Stimulated activated CD4-positive, alpha-beta T cell treated with anti-CD3 and anti-CD28 coated beads, Interleukin-4, amount 100 ng/mL, for 4 hours (primary cell): ENCODE measurements around the gene FAM222A.
A peak's percentile ranks its signal among the peaks of the same experiment; 100 is the strongest.

ENCODE experiments used
- DNase-seq, 2 experiments: peaks; one replicate each; pipeline ENCODE4 v3.0.0-alpha.2; 2020

Gene FAM222A

DNA sequence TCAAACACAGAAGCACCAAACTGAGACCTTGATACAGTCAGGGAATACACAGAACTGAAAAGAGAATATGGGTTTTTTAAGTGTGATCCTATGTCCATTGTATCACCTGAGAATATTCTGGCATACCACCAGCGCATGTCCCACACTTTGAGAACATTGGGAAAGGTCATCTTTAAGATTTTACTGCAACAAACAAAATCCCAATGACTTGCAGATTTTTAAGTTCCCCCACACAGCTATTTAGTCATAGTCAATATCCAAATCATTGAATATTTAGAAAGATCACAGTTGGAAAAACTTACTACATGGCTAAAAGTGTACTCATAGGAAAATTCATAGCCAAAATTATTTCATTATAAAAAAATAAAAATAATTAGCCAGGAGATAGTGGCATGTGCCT, 65.1 kb downstream of the FAM222A start:
- no peak for DNase-seq

DNA sequence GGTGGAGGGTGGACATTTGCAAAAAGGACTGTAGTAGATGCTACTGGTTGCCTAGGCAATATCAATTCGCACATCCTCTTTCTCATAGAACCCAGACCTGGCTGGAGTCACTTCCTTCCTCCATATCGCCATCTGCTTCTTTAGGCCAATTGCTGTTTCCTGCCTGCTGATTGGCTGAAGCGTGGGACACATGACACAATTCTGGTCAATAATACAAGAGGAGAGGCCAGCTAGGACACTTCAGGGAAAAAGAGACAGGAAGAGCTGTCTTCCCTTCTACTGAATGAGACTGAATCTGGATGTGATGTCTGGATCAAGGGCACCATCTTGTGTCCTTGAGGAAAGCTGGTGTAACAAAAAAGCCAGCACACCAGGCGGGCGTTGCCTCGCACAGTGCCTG, 65.8 kb downstream of the FAM222A start:
- DNase-seq: no peak

DNA sequence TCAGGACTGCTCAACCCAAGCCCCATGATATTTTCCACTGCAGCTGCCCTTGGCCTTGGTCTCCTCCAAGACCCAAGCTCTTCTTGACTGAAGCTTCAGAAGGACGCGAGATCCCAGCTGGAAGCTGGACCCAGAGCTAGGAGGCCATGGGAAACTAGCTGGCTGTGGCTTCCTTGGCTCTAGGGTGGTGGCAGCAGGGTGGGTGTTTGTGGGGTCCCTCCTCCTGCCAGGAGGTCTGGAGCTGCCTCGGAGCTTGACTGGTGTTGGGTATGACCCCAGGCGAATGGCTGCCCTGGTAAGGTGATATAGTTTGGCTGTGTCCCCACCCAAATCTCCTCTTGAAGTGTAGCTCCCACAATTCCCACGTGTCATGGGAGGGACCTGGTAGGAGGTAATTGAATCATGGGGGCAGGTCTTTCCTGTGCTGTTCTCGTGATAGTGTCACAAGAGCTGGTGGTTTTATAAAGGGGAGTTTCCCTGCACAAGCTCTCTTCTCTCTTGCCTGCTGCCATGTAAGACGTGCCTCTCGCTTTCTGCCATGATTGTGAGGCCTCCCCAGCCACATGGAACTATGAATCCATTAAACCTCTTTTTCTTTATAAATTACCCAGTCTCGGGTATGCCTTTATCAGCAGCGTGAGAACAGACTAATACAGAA, 68.2 kb downstream of the FAM222A start:
- DNase-seq: no peak

DNA sequence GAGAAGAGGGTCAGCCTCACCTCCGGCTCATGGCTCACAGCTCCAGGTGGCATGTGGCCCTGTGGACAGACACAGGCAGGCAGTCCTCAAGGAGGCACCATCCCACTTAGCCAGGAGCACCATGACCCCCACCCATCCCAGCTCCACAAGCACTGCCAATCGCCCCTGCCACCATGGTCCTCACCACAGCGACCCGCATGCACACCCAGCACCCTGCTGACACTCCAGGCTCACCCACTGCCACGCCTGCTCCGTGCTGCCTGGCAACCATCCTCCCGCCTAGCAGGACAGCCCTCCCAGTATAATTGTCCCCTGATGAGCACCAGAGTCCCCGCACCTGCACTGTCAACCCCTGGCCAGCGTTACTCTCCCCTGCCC, 68.7 kb downstream of the FAM222A start:
- no peak for DNase-seq

DNA sequence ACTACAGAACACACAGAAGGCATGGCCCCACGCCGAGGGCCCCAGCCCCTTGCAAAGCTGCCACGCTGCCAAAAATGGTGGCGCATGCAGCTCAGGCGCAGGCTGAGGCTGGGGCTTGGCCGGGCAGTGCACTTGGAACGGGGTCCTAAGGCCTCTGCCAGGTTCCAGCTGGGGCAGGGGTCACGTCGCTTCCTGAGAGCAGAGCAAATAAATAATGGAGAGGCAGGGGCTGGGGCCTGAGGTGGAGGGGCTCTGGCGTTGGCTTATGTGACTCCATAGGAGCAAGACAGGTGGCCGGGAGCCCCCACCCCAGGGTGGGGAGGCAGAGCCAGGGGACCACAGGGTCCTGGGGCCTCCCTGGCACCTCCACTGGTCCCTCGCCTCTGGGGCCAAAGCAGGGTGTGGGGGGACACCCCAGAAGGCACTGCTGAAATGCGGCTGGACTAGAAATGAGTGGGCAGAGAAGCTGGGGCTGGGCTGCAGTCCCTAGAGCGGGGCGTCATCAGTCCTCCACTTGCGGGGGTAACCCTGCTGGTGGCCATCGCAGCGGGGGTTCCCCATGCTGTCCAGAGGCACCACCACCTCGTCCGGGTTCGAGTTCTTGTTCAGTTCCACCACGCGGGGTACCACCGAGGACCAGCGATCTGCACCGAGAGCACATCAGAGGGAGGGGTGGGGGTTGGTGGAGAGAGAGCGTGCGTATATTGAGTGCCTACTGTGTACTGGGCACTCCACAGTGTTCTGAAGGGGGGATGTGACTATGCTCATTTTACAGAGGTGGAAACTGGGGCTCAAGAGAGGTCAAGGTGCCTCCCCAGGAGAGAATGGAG, 69.7 kb downstream of the FAM222A start:
- no peak for DNase-seq

DNA sequence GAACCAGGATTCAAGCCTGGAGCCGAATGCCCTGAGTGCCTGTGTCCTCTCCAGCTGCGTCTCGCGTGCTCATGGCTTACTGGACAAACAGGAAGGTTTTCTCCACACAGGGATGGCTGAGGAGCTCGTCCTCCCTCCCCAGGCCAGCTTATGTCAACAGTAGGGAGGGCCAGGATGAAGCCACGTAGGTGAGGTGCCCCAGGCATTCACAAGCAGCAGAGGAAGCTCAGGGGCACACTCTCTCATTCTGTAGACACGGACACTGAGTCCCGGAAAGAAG, 70.3 kb downstream of the FAM222A start:
- DNase-seq: no peak

DNA sequence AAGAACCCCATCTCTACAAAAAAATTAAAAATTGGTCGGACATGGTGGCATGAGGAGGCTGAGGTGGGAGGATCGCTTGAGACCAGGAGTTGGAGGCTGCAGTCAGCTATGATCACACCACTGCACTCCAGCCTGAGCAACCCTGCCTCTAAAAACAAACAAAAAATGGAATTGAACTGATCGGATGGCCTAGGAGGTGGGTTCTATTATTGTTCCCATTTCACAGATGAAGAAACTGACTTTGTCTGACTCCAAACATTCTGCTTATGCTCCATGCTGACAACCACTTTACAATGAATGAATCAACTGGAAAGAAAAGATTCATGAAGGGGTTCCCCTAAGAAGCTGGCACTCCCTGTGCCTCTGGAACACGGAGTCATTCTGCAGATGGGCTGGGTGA, 72.2 kb downstream of the FAM222A start:
- DNase-seq: no peak

DNA sequence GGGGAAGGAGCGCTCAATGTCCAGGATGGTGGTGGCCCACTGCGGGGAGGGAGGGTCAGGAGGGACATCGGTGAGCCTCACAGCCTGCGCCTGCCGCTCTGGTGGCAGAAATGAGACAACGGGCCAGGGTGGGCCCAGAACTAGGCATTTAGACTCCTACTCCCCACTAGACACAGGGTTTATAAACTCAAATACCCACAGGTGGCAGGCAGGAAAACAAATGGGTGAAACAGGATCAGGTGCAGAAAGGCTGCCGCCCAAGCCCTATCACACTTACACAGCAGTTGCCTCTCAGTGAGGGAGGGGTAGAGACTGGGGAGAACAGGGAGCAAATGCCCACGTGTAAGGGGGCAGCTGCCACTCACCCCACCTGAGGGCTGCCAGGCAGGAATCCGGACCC, 73.2 kb downstream of the FAM222A start:
- no peak for DNase-seq

DNA sequence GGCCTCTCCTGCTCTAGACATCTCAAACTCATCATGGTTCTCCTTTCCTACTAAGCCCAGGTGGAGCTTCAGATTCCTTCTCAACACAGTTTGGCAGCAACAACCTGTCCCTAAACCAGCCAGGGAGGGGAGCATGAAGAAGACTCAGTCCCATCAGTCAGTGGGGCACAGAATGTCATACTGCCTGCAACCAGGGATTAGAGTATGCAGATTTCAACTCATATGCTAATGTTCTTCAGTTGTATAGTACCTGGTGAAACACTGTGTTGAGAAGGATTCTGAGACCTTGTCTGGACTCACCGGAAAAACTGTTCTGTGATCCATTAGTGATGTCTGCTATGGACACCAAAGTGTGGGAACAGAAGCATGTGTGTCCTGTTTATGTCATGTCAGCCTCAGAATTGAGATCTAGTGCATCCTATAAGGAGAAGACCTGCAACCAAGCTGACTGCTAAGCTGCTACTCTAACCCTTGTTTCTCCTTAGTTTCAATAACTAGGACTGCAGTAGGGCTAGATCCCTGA, 76.0 kb downstream of the FAM222A start:
- no peak for DNase-seq

DNA sequence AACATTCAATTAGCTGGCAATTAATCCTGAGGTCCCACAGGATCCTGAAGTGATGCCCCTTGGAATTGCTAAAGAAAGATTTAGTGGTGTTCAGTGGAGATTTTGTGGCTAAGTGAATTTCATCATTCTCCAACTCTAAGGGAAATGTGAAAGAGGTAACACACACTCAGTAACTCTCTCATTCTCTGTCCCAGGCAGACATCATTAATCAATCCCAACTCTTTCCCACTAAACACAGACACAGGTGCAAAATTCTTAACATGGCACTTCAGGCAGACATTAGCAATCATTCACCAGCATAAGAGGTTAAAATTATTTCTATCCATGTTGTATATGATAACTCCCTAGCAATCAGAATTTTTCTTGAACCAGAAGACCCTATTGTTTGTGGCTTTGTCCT, 79.4 kb downstream of the FAM222A start:
- DNase-seq: no peak

DNA sequence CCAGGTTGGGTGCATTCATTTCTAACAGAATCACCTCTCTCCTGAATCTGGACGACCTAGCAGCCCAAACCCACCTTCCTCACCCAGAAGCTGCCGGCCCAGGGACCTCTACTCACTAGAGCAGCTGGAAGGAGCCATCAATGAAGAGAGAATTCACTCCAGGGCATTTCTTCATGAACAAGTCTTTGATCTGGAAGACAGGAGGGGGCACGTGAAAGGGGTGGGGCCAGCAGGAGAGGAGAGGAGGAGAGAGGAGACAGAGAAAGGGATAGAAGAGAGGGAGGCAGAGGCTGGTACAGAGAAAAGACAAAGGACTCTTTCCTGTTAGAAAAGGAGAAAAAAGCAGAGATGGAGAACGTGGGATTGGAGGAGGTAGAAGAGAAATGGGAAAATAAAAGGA, 79.8 kb downstream of the FAM222A start:
- DNase-seq: no peak

DNA sequence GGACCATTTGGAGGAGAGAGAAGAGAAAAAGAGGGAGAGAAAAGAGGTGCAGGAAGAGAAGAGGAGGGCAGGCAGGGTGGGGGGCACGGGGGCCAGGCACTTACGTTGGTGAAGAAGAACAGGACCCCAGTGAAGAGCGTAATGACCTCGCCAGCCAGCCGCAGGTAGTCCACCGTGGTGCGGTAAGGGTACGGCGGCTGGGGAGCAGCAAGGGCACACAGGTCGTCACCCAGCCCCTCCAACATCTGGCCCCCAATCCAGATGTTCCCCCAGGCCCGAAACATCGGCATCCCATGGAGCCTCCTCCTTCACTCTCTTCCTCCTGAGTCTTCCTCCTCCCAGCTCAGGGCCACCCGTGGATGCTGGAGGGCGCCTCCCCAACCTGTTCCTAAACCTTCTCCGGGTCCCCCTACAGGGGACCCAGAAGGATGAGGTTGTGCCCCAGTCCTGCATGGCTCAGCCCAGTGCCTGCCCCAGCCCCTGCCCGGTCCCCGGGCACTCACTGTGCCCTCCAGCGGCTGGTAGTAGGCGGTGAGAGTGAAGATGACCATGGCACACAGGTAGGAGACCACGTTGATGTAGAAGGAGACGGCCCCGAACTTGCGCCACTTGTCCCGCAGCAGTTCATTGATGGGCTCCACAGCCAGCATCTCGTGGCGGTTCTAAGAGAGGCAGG, 80.3 kb downstream of the FAM222A start:
- DNase-seq: no peak

DNA sequence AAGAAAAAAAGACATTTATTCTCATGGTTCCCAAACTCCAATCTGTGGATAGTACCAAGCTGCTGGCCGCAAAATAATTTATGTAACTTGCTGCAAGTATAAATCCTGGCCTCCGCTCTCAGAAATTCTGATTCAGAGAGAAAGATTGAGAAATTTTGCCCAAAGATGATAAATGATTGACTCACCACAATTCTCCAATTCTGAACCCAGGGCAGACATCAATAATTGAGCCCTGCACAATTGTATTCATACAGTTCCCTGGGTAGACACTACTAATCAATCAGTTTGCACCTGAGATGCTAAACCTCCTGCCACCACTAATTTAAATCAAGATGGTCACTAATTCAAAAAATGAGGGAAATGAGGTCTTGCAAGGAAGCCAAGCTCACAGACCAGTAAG, 81.4 kb downstream of the FAM222A start:
- no peak for DNase-seq

DNA sequence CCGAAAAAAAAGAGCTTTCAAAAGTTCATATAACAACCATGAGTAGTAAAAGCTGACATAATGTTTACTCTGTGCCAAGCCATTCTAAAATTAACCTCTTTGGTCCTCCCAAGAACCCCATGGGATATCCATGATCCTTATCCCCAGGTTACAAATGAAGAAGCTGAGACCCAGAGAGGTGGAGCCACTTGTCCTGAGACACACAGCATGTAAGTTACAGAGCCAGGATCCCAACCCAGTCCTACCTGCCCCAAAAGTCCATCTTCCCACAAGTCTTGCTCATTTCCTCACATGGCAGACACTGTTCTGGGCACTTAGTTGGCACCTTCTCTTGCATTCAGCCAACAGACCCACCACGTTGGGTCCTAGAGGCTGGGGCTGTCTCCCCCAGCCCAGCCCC, 82.4 kb downstream of the FAM222A start:
- no peak for DNase-seq

DNA sequence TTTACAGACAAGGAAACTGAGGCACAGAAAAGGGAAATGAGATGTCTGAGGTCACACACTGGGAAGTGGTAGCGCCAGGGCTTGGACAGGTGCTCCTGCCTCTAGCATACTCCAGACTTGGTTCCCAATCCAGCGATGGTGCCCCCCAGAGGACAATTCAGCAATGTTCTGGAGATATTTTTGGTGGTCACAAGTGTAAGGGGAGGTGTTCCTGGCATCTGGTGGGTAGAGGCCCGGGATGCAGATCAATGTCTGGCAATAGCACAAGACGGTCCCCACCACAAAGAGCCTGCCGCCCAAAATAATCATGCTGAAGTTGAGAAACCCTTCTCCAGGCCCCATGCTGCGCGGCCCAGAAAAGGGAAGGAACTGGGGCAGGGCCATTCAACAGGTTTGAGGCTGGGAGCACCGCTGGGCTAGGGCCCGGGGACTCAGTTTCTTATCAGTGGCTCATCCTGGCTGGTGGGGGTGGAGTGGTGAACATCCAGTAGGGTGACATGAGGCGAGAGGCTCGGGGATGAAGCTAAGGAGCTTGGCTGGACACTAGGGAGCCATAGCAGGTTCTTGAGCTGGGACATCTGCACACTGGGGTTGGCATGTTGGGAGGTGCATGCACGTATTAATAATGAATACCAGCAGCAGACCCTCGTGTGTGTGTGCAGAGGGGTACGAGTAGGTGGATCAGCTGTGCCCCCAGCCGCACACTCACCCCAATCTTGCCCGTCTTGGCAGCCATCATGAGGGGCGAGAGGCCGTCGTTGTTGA, 84.5 kb downstream of the FAM222A start:
- no peak for DNase-seq

DNA sequence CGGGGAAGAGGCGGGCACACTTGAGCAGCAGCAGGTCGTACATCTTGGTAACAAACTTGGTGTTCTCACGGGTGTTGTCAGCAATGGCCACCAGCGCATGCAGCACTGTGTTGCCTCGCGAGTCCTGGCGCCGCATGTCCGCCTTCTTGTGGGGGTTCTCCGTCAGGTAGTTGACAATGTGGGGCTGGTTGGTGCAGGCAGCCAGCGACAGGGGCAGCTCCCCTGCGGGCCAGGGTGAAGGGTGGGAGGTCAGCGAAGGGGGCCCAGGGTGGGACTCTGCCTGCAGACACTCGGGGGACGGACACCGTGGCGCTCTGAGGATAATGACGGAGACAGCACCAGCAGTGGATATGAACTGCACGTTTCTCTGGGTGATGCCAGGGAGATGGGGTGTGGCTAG, 85.1 kb downstream of the FAM222A start:
- DNase-seq: no peak

DNA sequence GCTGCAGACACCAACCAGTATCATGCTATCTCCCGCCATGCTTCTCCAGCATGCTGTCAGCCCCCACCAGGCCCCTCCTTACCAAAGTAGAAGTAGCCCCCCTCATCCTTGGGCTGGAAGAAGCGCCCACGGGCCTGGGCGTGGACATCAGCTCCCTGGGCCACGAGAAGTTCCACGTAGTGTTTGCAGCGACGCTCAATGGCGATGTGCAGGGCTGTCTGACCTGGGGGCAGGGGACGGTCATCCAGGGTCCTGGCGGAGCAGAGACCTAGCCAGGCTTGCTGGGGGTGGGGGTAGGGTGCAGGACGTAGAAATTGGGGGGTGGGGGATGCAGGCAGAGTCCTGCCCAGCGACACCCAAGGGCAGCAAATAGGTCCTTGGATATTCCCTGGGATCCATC, 86.9 kb downstream of the FAM222A start:
- no peak for DNase-seq

DNA sequence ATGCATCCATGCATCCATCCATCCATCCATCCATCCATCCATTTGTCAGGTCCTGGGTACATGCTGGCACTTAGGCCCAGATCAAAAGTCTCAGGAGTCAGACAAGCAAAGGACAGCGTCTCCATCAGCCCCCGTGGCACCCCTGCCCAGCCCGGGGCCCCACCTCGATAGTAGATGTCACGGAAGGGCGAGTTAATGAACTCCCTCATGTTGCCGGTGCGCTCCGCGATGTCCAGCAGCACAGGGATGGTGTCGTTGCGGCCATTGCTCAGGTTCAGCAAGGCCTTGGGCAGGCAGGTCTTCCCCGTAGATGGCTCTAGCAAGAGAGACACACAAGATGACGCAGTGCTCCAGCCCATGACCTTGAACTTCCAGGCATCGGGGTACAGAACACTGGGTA, 89.2 kb downstream of the FAM222A start:
- DNase-seq: no peak

DNA sequence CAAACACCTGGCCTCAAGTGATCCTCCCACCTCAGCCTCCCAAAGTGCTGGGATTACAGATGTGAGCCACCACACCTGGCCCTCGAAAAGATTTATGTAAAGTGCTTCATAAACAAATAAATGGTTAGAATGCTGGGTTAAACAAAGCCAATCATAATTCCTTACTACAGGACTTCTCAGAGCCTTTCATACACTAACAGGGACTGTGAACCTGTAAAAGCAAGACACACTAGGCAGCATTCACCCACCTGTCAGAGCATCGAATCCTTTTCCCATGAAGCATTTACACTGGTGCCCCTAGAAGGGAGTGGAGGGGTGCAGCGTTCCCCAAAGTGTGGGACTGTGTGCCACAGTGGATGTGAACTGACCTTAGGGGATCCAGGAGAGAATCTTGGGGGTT, 90.1 kb downstream of the FAM222A start:
- no peak for DNase-seq

DNA sequence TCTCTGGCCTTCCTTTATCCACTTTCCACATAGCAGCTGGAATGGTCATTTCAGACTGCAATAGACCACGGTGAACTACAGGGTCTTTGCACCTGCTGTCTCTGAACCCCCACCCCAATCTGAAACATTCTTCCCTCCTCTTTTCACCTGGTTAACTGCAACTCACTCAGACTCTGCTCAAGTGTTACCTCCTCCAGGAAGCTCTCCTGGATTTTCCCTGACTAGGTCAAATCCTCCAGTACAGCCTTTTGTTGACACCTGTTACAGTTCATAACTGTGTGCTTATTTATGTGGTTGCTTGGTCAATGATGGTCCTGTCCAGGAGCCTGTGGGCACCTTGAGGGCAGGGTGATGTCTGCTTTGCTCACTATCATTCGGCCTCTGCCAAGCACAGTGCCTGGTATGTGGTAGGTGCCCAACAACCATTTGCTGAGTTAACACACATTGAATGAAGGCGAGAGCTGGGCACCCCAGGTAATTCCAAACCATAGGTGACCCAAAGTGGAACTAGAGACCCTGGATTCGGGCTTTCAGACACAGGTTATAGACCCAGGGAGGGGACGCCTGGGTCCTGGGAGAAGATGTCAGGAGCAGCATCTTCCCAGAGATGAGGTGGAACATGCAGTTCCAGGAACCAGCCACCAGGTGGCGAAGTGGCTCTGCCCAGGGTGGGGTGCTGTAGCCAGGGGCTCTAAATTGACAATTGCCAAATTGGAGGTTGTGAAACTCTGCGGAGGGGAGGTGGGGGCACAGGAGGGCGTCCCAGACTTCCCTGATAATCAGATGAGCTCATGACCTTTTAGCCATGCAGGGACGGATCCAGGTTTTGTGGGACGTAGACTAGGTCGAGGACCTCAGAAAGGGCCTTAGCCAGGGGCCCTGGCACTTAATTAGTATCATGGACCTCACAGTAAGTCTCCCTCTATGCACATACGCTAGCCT, 91.5 kb downstream of the FAM222A start:
- DNase-seq: peak; percentile 55 to 63

DNA sequence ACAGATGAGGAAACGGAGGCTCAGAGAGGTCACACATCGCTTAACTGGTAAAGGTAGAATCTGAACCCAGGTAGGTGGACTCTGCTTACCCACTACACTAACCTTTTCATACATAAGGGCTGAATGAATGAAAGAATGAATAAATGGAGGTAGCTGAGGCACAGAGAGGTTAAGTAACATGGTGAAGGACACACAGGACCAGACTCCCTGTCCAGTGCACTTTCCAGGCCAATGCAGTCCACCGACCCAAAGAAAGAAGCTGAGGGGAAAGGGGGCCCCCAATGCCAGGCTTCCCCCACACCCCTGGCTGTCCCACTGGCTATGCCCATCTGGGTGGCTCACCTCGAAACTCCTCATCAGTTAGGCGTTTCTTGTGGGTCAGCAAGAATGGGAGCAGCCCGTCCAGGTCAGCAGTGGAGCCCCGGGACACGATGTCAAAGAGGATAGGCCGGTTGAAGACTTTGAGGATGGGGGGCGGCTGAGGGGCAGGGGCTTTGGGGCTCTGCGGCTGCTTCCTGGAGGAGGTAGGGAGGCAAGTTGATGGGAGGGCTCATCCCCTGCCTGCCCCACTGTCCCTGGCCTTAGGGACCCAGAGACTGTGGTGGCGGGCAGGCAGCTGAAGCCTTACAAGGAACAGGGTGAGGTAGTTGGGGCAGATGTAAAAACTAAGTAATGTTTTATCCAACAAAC, 94.5 kb downstream of the FAM222A start:
- DNase-seq: no peak
